IMR-90 (cell line): ENCODE results near the gene VPS35L.

Experiments used
- BHLHE40 ChIP-seq: fragments of 150-350 bp; IDR thresholded peaks from 2 replicates; pipeline ENCODE4 v1.6.1; 2016; ENCODE audit warnings: mild to moderate bottlenecking, low read depth, low read length
- POLR2A ChIP-seq: IDR thresholded peaks from 2 replicates; pipeline ENCODE4 v1.6.1; 2012; ENCODE audit warnings: mild to moderate bottlenecking, low read depth, low read length
- RAD21 ChIP-seq: IDR thresholded peaks from 2 replicates; pipeline ENCODE4 v1.6.1; 2012; ENCODE audit warnings: low read length, improper control_type of control experiment
- RCOR1 ChIP-seq: IDR thresholded peaks from 2 replicates; pipeline ENCODE4 v1.6.1; 2012; ENCODE audit warnings: mild to moderate bottlenecking, low read length, improper control_type of control experiment; ENCODE audit not compliant: insufficient replicate concordance
- RFX5 ChIP-seq: IDR thresholded peaks from 2 replicates; pipeline ENCODE4 v1.8.0; 2012; ENCODE audit warnings: low read depth, mild to moderate bottlenecking, low read length, moderate library complexity
- SMC3 ChIP-seq: fragments of 150-350 bp; IDR thresholded peaks from 2 replicates; pipeline ENCODE4 v1.6.1; 2016; ENCODE audit warnings: low read depth, mild to moderate bottlenecking, antibody characterized with exemption, low read length, moderate library complexity
- TF ChIP-seq, protein P1 (sequence below): conservative IDR thresholded peaks from 2 replicates; pipeline ENCODE4 v1.5.1; 2012; ENCODE audit warnings: mild to moderate bottlenecking, low read depth, low read length, improper control_type of control experiment
- TF ChIP-seq, protein P2 (sequence below): fragments of 150-350 bp; IDR thresholded peaks from 2 replicates; pipeline ENCODE4 v1.6.1; 2016; ENCODE audit warnings: low read depth, mild to moderate bottlenecking, low read length, moderate library complexity, borderline replicate concordance

DNA sequence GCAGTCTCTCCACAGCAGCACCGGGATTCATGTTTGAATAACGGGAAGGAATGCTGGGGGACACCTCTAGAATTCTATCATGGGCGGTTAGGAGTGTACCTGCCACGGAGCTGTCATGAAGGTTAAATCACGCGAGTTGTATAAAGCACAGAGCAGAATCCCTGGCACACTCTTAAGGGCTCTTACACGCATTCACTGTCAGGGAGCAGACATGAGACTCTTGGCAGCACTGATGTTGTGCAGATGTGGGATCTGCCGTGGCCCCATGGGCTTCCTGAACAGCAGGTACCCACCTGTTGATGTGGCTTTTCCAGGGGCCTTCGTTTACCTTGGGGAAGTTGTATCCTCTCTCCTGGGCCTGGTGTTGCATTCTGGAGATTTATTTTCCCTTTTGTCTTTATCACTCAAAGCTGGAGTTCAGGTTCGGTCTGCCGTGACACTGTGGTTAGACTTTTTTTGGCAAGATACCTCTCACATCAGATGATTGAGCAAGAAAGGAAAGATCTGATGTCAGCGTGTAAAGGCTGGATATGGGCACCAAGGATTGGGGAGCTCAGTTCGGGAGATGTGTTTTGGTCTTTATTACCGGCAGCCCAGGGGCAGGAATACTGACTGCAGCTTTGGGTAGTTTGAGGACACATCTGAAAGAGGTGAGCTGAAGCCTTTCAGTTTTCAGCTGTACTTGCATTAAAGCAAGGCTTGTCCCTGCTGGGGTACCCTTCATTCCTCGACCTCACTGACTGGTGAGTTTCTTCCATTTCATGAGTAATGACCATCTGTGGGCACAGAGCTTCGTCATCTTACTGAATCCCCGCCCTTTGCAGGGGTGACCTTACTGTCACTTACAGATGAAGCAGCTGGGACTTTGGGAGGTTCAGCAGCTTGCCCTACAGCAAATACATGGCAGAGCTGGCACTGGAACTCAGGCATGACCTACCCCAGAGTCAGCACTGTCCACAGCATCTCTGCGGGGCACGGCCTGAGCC is 143.3 kb downstream of the VPS35L start:
- TF ChIP-seq BHLHE40 (no peak), SMC3 (no peak), POLR2A (no peak), RAD21 (no peak), RCOR1 (no peak), RFX5 (no peak)
- TF ChIP-seq, protein P1, sequence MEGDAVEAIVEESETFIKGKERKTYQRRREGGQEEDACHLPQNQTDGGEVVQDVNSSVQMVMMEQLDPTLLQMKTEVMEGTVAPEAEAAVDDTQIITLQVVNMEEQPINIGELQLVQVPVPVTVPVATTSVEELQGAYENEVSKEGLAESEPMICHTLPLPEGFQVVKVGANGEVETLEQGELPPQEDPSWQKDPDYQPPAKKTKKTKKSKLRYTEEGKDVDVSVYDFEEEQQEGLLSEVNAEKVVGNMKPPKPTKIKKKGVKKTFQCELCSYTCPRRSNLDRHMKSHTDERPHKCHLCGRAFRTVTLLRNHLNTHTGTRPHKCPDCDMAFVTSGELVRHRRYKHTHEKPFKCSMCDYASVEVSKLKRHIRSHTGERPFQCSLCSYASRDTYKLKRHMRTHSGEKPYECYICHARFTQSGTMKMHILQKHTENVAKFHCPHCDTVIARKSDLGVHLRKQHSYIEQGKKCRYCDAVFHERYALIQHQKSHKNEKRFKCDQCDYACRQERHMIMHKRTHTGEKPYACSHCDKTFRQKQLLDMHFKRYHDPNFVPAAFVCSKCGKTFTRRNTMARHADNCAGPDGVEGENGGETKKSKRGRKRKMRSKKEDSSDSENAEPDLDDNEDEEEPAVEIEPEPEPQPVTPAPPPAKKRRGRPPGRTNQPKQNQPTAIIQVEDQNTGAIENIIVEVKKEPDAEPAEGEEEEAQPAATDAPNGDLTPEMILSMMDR = no peak
- TF ChIP-seq, protein P2, sequence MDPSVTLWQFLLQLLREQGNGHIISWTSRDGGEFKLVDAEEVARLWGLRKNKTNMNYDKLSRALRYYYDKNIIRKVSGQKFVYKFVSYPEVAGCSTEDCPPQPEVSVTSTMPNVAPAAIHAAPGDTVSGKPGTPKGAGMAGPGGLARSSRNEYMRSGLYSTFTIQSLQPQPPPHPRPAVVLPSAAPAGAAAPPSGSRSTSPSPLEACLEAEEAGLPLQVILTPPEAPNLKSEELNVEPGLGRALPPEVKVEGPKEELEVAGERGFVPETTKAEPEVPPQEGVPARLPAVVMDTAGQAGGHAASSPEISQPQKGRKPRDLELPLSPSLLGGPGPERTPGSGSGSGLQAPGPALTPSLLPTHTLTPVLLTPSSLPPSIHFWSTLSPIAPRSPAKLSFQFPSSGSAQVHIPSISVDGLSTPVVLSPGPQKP = no peak
